HepG2 (cell line): Measurements from ENCODE around the gene TAPBP. TPM values are rescaled to one million over a fixed set of nuclear protein-coding genes. Genes with fewer than 3 reads are reported as not detected.
A peak's percentile ranks its signal among the peaks of the same experiment; 100 is the strongest.

Experiments used
- CEBPG ChIP-seq: IDR thresholded peaks from 2 replicates; pipeline ENCODE4 v1.6.1; 2016
- ELF4 ChIP-seq: sonication (generic); formaldehyde crosslinking; IDR thresholded peaks from 2 replicates; pipeline ENCODE4 v1.5.0; 2020; ENCODE audit warnings: missing genetic modification reagents, mild to moderate bottlenecking, moderate library complexity, borderline replicate concordance
- EP300 ChIP-seq, 3 experiments: sonication (generic) in 1 of 3; formaldehyde crosslinking in 1 of 3; IDR thresholded peaks; 2 replicates each; pipeline versions ENCODE4 v1.5.1 to v1.6.1; 2011 to 2020; ENCODE audit warnings: low read depth in 2 of 3, low read length in 2 of 3, borderline replicate concordance in 1 of 3, improper control_type of control experiment in 1 of 3, mild to moderate bottlenecking in 1 of 3, missing genetic modification reagents in 1 of 3, moderate library complexity in 1 of 3
- JUNB ChIP-seq: sonication (generic); formaldehyde crosslinking; IDR thresholded peaks from 2 replicates; pipeline ENCODE4 v1.8.0; 2022; ENCODE audit warnings: missing genetic modification reagents, mild to moderate bottlenecking, borderline replicate concordance
- MTA1 ChIP-seq: sonication (generic); formaldehyde crosslinking; IDR thresholded peaks from 2 replicates; pipeline ENCODE4 v1.4.0; 2020; ENCODE audit warnings: missing genetic modification reagents, mild to moderate bottlenecking, borderline replicate concordance
- MZF1 ChIP-seq: sonication (generic); formaldehyde crosslinking; IDR thresholded peaks from 2 replicates; pipeline ENCODE4 v1.8.1; 2023; ENCODE audit warnings: mild to moderate bottlenecking, missing genetic modification reagents, borderline replicate concordance
- NAIF1 ChIP-seq: sonication (generic); formaldehyde crosslinking; IDR thresholded peaks from 2 replicates; pipeline ENCODE4 v1.5.0; 2020; ENCODE audit warnings: mild to moderate bottlenecking, missing genetic modification reagents, borderline replicate concordance
- PAWR ChIP-seq: sonication (generic); formaldehyde crosslinking; IDR thresholded peaks from 2 replicates; pipeline ENCODE4 v1.4.0; 2020; ENCODE audit warnings: missing genetic modification reagents, mild to moderate bottlenecking, borderline replicate concordance
- TEAD3 ChIP-seq: optimal IDR thresholded peaks from 2 replicates; pipeline ENCODE3; 2016; ENCODE audit warnings: borderline replicate concordance
- TMF1 ChIP-seq: sonication (generic); formaldehyde crosslinking; IDR thresholded peaks from 2 replicates; pipeline ENCODE4 v1.8.1; 2022; ENCODE audit warnings: low read depth, missing genetic modification reagents
- ZFAT ChIP-seq: sonication (generic); formaldehyde crosslinking; conservative IDR thresholded peaks from 2 replicates; pipeline ENCODE4 v1.8.1; 2023; ENCODE audit warnings: missing genetic modification reagents, inconsistent platforms
- ZFP36L1 ChIP-seq: sonication (generic); formaldehyde crosslinking; IDR thresholded peaks from 2 replicates; pipeline ENCODE4 v1.8.0; 2022; ENCODE audit warnings: mild to moderate bottlenecking, missing genetic modification reagents, moderate library complexity
- ZNF17 ChIP-seq: sonication (generic); formaldehyde crosslinking; IDR thresholded peaks from 2 replicates; pipeline ENCODE4 v1.5.0; 2020; ENCODE audit warnings: mild to moderate bottlenecking, missing genetic modification reagents
- ZNF615 ChIP-seq: sonication (generic); formaldehyde crosslinking; IDR thresholded peaks from 2 replicates; pipeline ENCODE4 v1.5.0; 2020; ENCODE audit warnings: mild to moderate bottlenecking, missing genetic modification reagents, borderline replicate concordance
- polyA plus RNA-seq, 8 experiments: library from polyadenylated mRNA; depleted of rRNA in 3 of 8; stranded (reverse) in 7 of 8; unstranded in 1 of 8; fragments of >200 nt; fragmentation: Illumina TruSeq in 4 of 8; extraction: Trizol in 4 of 8; gene quantifications; 2 replicates each; pipeline versions ENCODE4 v1.2.1 to v1.2.3, GENCODE V29; 2011 to 2016; ENCODE audit warnings: low read depth in 4 of 8, missing spikeins in 1 of 8, mixed read lengths in 1 of 8; ENCODE audit not compliant: insufficient read depth in 1 of 8
- total RNA-seq, 5 experiments: library from RNA; depleted of rRNA; stranded (reverse); fragments of >200 nt; fragmentation: Illumina TruSeq; extraction: Trizol; gene quantifications; 2 replicates each; pipeline ENCODE4 v1.2.3, GENCODE V29; 2016; ENCODE audit warnings: low read depth in 1 of 5
- TF ChIP-seq, protein P1 (sequence below): IDR thresholded peaks from 2 replicates; pipeline ENCODE4 v1.6.1; 2016; ENCODE audit warnings: missing compliant biosample characterization, missing genetic modification reagents, borderline replicate concordance
- TF ChIP-seq, protein P2 (sequence below): IDR thresholded peaks from 2 replicates; pipeline ENCODE4 v1.6.1; 2016; ENCODE audit warnings: control low read depth
- TF ChIP-seq, protein P3 (sequence below): sonication (generic); IDR thresholded peaks from 2 replicates; pipeline ENCODE4 v1.6.1; 2016; ENCODE audit warnings: low read depth, borderline replicate concordance
- TF ChIP-seq, protein P4 (sequence below): sonication (generic); formaldehyde crosslinking; IDR thresholded peaks from 2 replicates; pipeline ENCODE4 v1.4.0; 2020; ENCODE audit warnings: mild to moderate bottlenecking, low read depth, missing genetic modification reagents
- TF ChIP-seq, protein P5 (sequence below): sonication (generic); formaldehyde crosslinking; conservative IDR thresholded peaks from 2 replicates; pipeline ENCODE4 v1.4.0; 2020; ENCODE audit warnings: mild to moderate bottlenecking, missing genetic modification reagents, moderate library complexity

The TAPBP gene
- total and polyA plus RNA-seq, 2 of the 13 experiments (the other 11 are each of a cell fraction or from before 2014, with no cell fraction given): 27.4 to 32.3 TPM

DNA sequence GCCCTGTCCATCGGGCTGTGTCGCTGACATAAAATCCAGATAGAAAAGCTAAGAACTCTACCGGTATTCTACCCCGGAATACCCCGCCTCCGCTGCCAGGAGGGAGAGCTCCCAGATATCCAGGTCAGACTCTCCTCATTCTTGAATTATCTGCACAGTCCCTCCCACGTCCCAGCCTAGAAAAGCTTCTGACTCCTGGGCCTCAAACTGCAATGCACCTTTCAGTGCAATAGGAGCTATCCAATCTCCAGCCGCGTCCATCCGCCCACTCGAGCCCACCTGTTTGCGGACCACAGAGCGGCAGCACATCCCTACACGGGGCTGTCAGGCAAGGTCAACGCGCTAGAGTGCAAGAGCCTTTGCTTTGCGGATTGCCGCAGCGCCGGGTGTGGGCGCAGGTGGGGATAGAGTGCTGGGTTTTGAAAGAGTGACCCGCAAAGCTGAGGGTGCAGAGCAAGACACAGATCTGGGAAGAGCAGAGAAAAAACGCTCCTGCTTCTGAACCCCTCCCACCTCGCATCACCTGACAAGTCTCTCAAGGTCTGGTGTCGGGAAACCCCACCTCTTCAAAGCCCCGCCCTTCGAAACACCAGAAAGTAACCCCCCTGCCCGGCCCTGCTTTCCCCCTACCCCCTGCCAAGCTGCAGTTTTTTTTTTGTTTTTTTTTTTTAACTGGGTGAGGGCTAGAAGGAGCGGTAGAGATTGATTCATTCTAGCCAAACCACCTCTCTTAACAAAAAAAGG is 1.3 kb downstream of the TAPBP start (continued):
- TF ChIP-seq, protein P1, sequence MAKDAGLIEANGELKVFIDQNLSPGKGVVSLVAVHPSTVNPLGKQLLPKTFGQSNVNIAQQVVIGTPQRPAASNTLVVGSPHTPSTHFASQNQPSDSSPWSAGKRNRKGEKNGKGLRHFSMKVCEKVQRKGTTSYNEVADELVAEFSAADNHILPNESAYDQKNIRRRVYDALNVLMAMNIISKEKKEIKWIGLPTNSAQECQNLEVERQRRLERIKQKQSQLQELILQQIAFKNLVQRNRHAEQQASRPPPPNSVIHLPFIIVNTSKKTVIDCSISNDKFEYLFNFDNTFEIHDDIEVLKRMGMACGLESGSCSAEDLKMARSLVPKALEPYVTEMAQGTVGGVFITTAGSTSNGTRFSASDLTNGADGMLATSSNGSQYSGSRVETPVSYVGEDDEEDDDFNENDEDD (CRISPR knock-in tag): no peak
- TF ChIP-seq ELF4 (no peak), MTA1 (CRISPR knock-in tag) (peak; percentile 47), ZNF615 (CRISPR knock-in tag) (no peak), MZF1 (no peak), CEBPG (CRISPR knock-in tag) (0 out of 2 replicates have a peak, but pooled peaks have one; percentile 22), TMF1 (CRISPR knock-in tag) (no peak), ZFAT (CRISPR knock-in tag) (no peak), NAIF1 (CRISPR knock-in tag) (no peak), JUNB (CRISPR knock-in tag) (no peak), ZNF17 (CRISPR knock-in tag) (no peak), PAWR (CRISPR knock-in tag) (no peak), ZFP36L1 (0 out of 2 replicates have a peak, but pooled peaks have one; percentile 26), EP300 (IDR thresholded peaks at IDR 0.05; ENCODE audit: low read depth in 2 of 2, low read length in 2 of 2) (peak in 1 of 2 experiments; percentile 26; a peak in 1 of 4 replicates), EP300 (CRISPR knock-in tag; IDR thresholded peaks at IDR 0.05; ENCODE audit: borderline replicate concordance) (no peak), TEAD3 (peak; percentile 59)
- TF ChIP-seq, protein P2, sequence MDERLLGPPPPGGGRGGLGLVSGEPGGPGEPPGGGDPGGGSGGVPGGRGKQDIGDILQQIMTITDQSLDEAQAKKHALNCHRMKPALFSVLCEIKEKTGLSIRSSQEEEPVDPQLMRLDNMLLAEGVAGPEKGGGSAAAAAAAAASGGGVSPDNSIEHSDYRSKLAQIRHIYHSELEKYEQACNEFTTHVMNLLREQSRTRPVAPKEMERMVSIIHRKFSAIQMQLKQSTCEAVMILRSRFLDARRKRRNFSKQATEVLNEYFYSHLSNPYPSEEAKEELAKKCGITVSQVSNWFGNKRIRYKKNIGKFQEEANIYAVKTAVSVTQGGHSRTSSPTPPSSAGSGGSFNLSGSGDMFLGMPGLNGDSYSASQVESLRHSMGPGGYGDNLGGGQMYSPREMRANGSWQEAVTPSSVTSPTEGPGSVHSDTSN: no peak
- TF ChIP-seq, protein P3, sequence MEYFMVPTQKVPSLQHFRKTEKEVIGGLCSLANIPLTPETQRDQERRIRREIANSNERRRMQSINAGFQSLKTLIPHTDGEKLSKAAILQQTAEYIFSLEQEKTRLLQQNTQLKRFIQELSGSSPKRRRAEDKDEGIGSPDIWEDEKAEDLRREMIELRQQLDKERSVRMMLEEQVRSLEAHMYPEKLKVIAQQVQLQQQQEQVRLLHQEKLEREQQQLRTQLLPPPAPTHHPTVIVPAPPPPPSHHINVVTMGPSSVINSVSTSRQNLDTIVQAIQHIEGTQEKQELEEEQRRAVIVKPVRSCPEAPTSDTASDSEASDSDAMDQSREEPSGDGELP: peak; percentile 28; the same call in 1 of the 2 replicates
- TF ChIP-seq, protein P4, sequence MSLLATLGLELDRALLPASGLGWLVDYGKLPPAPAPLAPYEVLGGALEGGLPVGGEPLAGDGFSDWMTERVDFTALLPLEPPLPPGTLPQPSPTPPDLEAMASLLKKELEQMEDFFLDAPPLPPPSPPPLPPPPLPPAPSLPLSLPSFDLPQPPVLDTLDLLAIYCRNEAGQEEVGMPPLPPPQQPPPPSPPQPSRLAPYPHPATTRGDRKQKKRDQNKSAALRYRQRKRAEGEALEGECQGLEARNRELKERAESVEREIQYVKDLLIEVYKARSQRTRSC: 0 out of 2 replicates have a peak, but pooled peaks have one; percentile 11
- TF ChIP-seq, protein P5, sequence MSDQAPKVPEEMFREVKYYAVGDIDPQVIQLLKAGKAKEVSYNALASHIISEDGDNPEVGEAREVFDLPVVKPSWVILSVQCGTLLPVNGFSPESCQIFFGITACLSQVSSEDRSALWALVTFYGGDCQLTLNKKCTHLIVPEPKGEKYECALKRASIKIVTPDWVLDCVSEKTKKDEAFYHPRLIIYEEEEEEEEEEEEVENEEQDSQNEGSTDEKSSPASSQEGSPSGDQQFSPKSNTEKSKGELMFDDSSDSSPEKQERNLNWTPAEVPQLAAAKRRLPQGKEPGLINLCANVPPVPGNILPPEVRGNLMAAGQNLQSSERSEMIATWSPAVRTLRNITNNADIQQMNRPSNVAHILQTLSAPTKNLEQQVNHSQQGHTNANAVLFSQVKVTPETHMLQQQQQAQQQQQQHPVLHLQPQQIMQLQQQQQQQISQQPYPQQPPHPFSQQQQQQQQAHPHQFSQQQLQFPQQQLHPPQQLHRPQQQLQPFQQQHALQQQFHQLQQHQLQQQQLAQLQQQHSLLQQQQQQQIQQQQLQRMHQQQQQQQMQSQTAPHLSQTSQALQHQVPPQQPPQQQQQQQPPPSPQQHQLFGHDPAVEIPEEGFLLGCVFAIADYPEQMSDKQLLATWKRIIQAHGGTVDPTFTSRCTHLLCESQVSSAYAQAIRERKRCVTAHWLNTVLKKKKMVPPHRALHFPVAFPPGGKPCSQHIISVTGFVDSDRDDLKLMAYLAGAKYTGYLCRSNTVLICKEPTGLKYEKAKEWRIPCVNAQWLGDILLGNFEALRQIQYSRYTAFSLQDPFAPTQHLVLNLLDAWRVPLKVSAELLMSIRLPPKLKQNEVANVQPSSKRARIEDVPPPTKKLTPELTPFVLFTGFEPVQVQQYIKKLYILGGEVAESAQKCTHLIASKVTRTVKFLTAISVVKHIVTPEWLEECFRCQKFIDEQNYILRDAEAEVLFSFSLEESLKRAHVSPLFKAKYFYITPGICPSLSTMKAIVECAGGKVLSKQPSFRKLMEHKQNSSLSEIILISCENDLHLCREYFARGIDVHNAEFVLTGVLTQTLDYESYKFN (CRISPR knock-in tag): no peak; the same call in 1 of the 2 replicates
